ENCODE measurements around the gene PKNOX1.
"Not testable (repeated sequence)": the region's sequence is repeated elsewhere in the genome, so short reads cannot be mapped to it uniquely, and the experiment has no call there.

PKNOX1 gene

GRCh38 chr21:43015906-43016540 lies 41.7 kb downstream of the PKNOX1 start:
- DNase-seq (ENCODE audit: insufficient read length, low spot score) (no peak), FAIRE-seq (no peak)

DNA sequence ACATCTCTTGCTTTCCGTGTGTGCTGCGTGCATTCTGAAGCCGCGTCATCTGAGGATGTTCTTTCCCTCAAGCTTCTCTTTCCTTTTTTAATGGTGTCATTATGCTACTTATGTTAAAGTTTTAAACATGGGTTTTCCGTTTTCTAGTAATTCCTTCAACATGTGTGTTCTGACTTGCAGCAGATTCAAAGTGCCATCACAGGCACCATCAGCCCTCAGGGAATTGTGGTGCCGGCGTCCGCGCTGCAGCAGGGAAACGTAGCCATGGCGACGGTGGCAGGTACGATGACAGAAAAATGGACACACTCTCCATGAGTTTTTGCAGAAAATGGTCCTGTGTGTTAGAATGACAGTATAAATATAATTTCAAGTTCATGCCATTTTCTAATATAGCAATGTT lies 42.4 kb downstream of the PKNOX1 start:
- no peak for DNase-seq (ENCODE audit: insufficient read length, low spot score)
- no peak for FAIRE-seq

DNA sequence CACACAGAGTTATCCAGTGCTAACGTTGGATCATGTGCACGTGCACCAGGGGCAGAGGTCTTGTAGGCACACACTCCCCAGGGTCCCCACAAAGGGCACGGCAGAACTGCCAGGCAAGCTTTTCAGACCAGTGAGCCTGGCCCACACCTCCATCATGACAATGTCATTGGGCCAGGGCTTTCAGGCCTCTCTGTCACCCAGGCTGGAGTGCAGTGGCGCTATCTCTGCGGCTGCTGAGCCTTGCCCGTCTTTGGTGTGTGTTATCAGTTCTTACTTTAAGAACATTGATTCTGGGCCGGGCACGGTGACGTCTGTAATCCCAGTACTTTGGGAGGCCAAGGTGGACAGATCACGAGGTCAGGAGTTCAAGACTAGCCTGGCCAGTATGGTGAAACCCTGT lies 44.2 kb downstream of the PKNOX1 start:
- FAIRE-seq: no peak

GRCh38 chr21:43020177-43020576 lies 45.8 kb downstream of the PKNOX1 start:
- FAIRE-seq: no peak
- DNase-seq (ENCODE audit: insufficient read length, low spot score): no peak

More for the DNA sequence above, 44.2 kb downstream of the PKNOX1 start:
- no peak for DNase-seq (ENCODE audit: insufficient read length, low spot score)

DNA sequence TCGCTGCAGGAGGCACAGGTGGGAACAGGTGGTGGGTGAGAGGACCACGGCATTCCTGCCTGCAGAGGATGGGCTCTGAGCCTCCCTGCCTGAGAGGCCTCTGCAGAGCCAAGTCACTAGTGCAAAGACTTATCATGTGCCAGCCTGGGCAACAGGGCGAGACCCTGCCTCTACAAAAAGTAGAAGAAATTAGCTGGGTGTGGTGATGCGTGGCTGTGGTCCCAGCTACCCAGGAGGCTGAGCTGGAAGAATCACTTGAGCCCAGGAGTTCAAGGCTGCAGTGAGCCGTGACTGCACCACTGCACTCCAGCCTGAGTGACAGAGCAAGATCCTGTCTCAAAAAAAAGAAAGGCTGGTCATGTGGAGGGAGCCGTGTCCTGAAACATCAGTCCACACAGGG lies 46.4 kb downstream of the PKNOX1 start:
- DNase-seq (ENCODE audit: insufficient read length, low spot score): no peak
- FAIRE-seq: no peak

DNA sequence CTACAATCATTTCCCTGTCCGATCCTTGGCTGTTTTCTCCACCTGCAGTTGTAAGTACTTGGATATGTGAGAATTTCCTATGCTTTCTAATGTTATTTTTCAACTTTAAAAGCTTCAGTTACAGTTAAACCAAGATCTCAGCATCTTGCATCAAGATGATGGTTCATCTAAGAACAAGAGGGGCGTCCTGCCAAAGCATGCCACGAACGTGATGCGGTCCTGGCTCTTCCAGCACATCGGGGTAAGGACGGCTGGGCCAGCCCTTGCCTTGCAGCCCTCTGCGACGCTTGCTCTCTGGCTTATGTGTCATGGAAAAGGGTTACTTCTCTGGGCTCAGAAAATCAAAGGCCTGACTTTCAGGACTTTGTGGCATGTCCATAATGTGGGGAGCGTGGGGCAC lies 46.8 kb downstream of the PKNOX1 start:
- FAIRE-seq (no peak), DNase-seq (ENCODE audit: insufficient read length, low spot score) (no peak)

DNA sequence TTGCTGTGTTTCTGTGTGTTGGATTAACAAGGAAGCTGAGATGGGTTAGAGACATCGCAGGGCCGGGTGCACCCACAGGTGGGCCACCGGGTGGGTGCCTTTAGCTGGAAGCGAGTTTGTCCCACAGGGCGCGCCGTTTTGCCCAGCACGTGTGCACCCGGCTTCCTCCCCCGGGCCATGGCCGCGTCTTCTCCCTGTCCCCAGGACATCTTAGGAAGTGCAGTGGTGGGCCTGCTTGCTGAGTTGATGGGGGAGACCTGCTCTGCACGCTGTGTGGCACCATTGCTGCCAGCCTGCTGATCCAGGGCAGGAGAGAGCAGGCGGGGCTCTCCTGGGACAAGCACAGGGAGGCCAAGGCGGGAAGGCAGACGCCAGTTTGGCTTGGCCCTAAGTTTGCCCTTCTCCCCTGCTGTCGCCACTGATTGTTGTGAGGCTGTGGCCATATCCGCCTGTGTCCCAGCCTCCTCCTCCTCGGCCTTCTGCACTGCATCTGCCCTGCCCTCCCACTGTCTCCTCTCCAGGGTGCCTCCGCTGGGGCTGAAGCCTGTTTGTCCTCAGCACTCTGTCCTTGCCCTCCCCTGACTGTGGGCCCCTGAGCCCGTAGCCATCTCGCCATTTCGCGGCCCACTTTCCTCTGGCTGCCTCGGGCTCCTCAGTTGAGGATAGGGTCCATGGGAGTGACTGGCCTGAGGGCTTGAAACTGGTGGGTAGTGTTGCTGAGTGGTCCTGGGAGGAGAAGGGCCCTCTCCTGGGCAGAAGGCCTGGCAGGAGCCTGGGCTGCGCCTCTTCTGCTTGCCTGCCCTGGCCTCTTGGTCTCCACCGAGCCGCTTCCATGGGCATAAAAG lies 47.6 kb downstream of the PKNOX1 start:
- FAIRE-seq (no peak), DNase-seq (ENCODE audit: insufficient read length, low spot score) (no peak)

DNA sequence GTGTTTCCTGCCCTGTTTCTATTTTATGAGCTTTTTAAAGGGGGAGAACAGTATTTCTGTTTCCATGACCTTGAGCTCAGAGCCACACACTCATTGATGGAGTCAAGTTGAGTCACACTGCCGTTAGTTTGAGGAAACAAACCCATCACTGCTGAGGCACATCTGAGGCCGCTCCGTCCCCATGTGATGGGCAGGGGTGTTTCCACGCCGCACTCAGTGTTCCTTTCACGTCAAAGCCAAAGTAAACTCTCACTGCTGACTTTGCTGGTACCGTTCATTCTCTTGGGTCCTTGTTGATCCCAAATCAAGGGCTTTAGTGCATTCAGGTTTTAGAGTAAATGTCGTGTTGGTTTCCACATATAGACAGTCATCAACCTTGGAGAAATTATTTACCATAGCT lies 48.8 kb downstream of the PKNOX1 start:
- FAIRE-seq (no peak), DNase-seq (ENCODE audit: insufficient read length, low spot score) (no peak)

GRCh38 chr21:43024439-43025136 lies 50.2 kb downstream of the PKNOX1 start:
- DNase-seq (ENCODE audit: insufficient read length, low spot score) (no peak), FAIRE-seq (no peak)

DNA sequence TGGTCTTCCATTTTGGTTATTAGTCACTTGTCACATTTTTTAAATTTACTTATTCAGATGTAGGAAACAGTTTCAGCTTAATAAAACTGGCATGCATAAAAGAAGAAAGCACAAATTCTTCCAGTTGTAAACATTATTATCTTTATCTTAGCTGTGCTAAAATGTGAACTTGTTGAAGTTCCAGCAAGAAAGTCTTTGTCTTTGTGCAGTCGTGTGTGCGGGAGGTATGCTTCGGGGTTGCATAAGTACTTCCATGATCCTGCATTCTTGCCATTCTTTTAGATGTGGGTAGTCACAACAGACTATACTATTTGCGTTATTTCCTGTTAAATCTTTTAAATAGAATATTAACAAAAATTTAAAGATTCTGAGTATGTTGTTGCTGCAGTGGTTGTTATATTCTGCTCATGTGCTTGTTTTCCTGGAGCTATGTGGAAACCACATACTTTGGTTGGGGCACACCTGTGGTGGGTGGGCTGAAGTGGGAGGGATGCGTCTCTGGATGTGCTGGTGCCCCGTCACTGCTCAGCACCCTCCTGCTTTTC lies 51.3 kb downstream of the PKNOX1 start:
- no peak for FAIRE-seq

GRCh38 chr21:43027846-43028731 lies 53.7 kb downstream of the PKNOX1 start:
- DNase-seq (ENCODE audit: insufficient read length, low spot score) (no peak), FAIRE-seq (no peak)

More for the DNA sequence above, 51.3 kb downstream of the PKNOX1 start:
- DNase-seq (ENCODE audit: insufficient read length, low spot score): no peak

DNA sequence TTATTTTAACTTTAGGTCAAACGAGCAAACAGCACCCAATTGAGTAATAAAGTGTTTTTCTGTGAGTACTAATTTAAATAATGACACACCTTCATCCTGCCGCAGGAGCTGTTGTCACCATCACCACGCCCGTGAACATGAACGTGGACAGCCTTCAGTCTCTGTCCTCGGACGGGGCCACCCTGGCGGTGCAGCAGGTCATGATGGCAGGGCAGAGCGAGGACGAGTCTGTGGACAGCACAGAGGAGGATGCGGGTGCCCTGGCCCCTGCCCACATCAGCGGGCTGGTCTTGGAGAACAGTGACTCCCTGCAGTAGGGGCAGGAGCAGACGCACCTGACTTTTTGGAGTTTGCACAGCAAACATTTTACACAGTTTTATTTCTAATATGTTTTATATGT lies 55.4 kb downstream of the PKNOX1 start:
- no peak for FAIRE-seq

GRCh38 chr21:43031121-43031619 lies 56.8 kb downstream of the PKNOX1 start:
- DNase-seq (ENCODE audit: insufficient read length, low spot score) (no peak), FAIRE-seq (no peak)

More for the DNA sequence above, 55.4 kb downstream of the PKNOX1 start:
- no peak for DNase-seq (ENCODE audit: insufficient read length, low spot score)

DNA sequence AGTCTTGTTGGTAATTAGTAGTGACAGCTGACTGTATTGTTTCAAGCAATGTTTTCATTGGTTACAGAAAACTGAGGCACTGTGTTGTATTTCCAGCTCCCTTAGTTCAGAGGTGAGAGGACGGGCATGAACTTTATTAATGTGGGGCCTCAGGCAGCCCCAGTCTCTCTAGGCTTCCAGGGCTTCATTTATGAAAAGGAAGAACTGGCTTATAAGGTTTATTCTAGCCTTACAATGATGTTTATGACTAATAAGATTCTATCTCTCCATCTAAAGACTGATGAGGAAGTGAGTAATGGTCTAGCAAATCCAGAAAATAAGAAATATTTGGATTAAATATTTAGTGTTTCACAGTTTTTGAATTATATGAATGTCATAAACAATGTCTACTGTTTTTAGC lies 59.7 kb downstream of the PKNOX1 start:
- DNase-seq (ENCODE audit: insufficient read length, low spot score) (no peak), FAIRE-seq (no peak)

DNA sequence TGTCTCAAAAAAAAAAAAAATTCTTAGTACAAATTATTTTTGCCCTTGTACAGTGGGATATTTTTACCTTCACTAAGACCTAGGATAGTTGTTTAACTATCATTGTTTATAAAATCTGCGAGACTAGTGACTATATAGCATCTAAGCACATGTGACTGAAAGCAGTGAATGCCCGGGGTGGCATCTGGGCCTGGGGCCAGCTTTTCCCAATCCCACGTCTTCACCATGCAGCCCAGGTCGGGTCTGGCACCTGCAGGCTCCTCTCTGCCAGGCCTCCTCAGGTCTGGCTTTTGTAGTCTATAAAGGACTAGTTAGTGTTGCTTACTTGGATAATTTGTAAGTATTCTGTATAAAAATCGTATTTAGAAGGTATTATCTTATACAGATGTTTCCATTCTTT lies 60.5 kb downstream of the PKNOX1 start:
- FAIRE-seq (no peak), DNase-seq (ENCODE audit: insufficient read length, low spot score) (no peak)

- not testable (repeated sequence) for DNase-seq (ENCODE audit: insufficient read length, low spot score); FAIRE-seq
Observed at GRCh38 chr21:43036889-43037288, 62.5 kb downstream of the PKNOX1 start.

GRCh38 chr21:43037918-43038658 lies 63.7 kb downstream of the PKNOX1 start:
- FAIRE-seq; DNase-seq (ENCODE audit: insufficient read length, low spot score): not testable (repeated sequence)

GRCh38 chr21:43038659-43039044 lies 64.3 kb downstream of the PKNOX1 start:
- not testable (repeated sequence) for FAIRE-seq; DNase-seq (ENCODE audit: insufficient read length, low spot score)

- not testable (repeated sequence) for FAIRE-seq; DNase-seq (ENCODE audit: insufficient read length, low spot score)
Observed at GRCh38 chr21:43042169-43042568, 67.8 kb downstream of the PKNOX1 start.

Measured in GM19239 (cell line).